Stimulated activated CD8-positive, alpha-beta memory T cell treated with anti-CD3 and anti-CD28 coated beads, Interleukin-12 subunit alpha, Interleukin-12 subunit beta, amount 100 ng/mL, for 1 hour (primary cell): ENCODE data around the gene SPDYE5.

Source experiments
- DNase-seq: peaks from one replicate; pipeline ENCODE4 v3.0.0-alpha.2; 2020; ENCODE audit warnings: low read depth

Gene SPDYE5

GRCh38 chr7:75537731-75538130 lies 45.6 kb downstream of the SPDYE5 start:
- no peak for DNase-seq

- no peak for DNase-seq
Measured at GRCh38 chr7:75546237-75547015, 54.3 kb downstream of the SPDYE5 start.
